GM23248 (cell line): Measurements from ENCODE around the gene ALDH4A1. TPM values are rescaled to one million over a fixed set of nuclear protein-coding genes. Genes with fewer than 3 reads are reported as not detected.
"Not testable (repeated sequence)": the region's sequence is repeated elsewhere in the genome, so short reads cannot be mapped to it uniquely, and the experiment has no call there.

Experiments
- DNase-seq: peaks from one replicate; pipeline ENCODE4 v3.0.0-alpha.2; 2015
- H2AFZ ChIP-seq: fragments of 200-600 bp; sonication (generic); 2 replicates; pipeline ENCODE4 v1.6.1; 2016; ENCODE audit warnings: antibody characterized with exemption
- H3F3A ChIP-seq: fragments of 200-600 bp; sonication (generic); 2 replicates; pipeline ENCODE4 v1.6.1; 2016; ENCODE audit warnings: mild to moderate bottlenecking, antibody characterized with exemption, mixed run types; ENCODE audit not compliant: insufficient read depth
- H3K27ac ChIP-seq: fragments of 200-600 bp; sonication (generic); 2 replicates; pipeline ENCODE4 v1.5.1; 2016; ENCODE audit warnings: mild to moderate bottlenecking
- H3K27me3 ChIP-seq: fragments of 200-600 bp; sonication (generic); replicated peaks from 2 replicates; pipeline ENCODE4 v1.6.1; 2016; ENCODE audit warnings: mild to moderate bottlenecking; ENCODE audit not compliant: insufficient read depth
- H3K36me3 ChIP-seq: fragments of 200-600 bp; sonication (generic); 2 replicates; pipeline ENCODE4 v1.6.1; 2016; ENCODE audit warnings: low read depth, mild to moderate bottlenecking
- H3K4me1 ChIP-seq: fragments of 200-600 bp; sonication (generic); 2 replicates; pipeline ENCODE4 v1.6.1; 2016; ENCODE audit warnings: mild to moderate bottlenecking; ENCODE audit not compliant: insufficient read depth
- H3K4me2 ChIP-seq: fragments of 200-600 bp; sonication (generic); one replicate; pipeline ENCODE4 v1.6.1; 2016; ENCODE audit warnings: mild to moderate bottlenecking; ENCODE audit not compliant: unreplicated experiment
- H3K4me3 ChIP-seq: fragments of 200-600 bp; sonication (generic); 2 replicates; pipeline ENCODE4 v1.5.1; 2016; ENCODE audit warnings: mild to moderate bottlenecking
- H3K79me2 ChIP-seq: fragments of 200-600 bp; sonication (generic); 2 replicates; pipeline ENCODE4 v1.6.1; 2016; ENCODE audit warnings: mild to moderate bottlenecking; ENCODE audit not compliant: insufficient read depth
- H3K9ac ChIP-seq: fragments of 200-600 bp; sonication (generic); 2 replicates; pipeline ENCODE4 v1.6.1; 2016; ENCODE audit warnings: mild to moderate bottlenecking
- H3K9me2 ChIP-seq: fragments of 200-600 bp; sonication (generic); 2 replicates; pipeline ENCODE4 v1.6.1; 2016; ENCODE audit warnings: mixed run types, mild to moderate bottlenecking, moderate library complexity; ENCODE audit not compliant: insufficient read depth
- H3K9me3 ChIP-seq: fragments of 200-600 bp; sonication (generic); one replicate; pipeline ENCODE4 v1.6.1; 2017; ENCODE audit warnings: low read depth
- H4K20me1 ChIP-seq: fragments of 200-600 bp; sonication (generic); 2 replicates; pipeline ENCODE4 v1.6.0; 2016; ENCODE audit not compliant: insufficient read depth
- EZH2 ChIP-seq: fragments of 200-600 bp; sonication (generic); IDR thresholded peaks from 2 replicates; pipeline ENCODE4 v1.6.1; 2018; ENCODE audit warnings: antibody characterized with exemption, mild to moderate bottlenecking; ENCODE audit not compliant: insufficient read depth, poor library complexity, severe bottlenecking
- EZH2phosphoT487 ChIP-seq: fragments of 200-600 bp; sonication (generic); IDR thresholded peaks from 2 replicates; pipeline ENCODE4 v1.6.1; 2018; ENCODE audit warnings: antibody characterized with exemption, moderate library complexity, mild to moderate bottlenecking, low read depth; ENCODE audit not compliant: insufficient read depth
- WGBS, 2 experiments: methylation state at CpG; one replicate each; pipeline ENCODE4 v1.1.6; 2015 to 2017; ENCODE audit warnings: low lambda C conversion rate in 2 of 2, low coverage in 1 of 2; ENCODE audit errors: missing lambda C conversion rate in 2 of 2; 5-methylcytosine and 5-hydroxymethylcytosine counted together
- in situ Hi-C: fragments of 300-500 bp; cut with MboI; formaldehyde crosslinking; loops from 2 replicates; pipeline ENCODE4 v1.15.0; 2020
- polyA plus RNA-seq: library from polyadenylated mRNA; unstranded; fragments of >200 nt; fragmentation: Nextera tagmentation; extraction: Ambion mirVana; gene quantifications from 2 replicates; pipeline ENCODE4 v1.2.1, GENCODE V29; 2016
- total RNA-seq: library from RNA; depleted of rRNA; stranded (reverse); fragments of >200 nt; shearing (Covaris generic); gene quantifications from 2 replicates; pipeline ENCODE4 v1.2.3, GENCODE V29; 2014

The ALDH4A1 gene
- total and polyA plus RNA-seq, 2 experiments from 2014 or later, result 10.9 to 13.3 TPM

DNA sequence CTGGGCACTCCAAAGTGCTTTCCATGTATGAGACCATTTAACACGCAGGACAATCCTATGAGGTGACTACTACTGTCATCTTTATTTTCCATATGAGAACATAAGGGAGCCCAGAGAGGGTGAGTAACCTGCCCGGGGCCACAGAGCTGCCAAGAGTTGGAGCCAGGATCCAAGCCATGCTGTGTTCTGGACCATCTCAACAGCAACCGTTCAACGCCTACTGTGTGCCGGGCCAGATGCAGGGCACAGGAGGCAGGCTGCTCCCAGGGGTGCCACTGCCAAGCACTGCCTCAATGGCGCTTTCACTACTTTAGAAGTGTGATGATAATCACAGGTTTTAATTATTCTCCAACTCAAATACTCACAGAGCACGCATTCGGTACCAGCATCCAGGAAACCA lies 3.8 kb downstream of the ALDH4A1 start:
- 94 to 98% methylated on average over 8 of the region's 8 CpGs for WGBS, 2 experiments
- Histone ChIP-seq H3K27ac (no peak overlapping the region), H3K36me3 (no peaks in the 10 kb centered on the region), H3K4me2 (no peak overlapping the region), H3K9me3 (no peaks in the 10 kb centered on the region), H4K20me1 (no peaks in the 10 kb centered on the region), H3K4me1 (peaks cover 9% of the 10 kb centered on the region), H3K4me3 (no peak overlapping the region), H3K27me3 (no peaks in the 10 kb centered on the region), H3K9ac (no peak overlapping the region), H3F3A (peaks cover 7% of the 10 kb centered on the region), H2AFZ (no peak overlapping the region), H3K9me2 (no peaks in the 10 kb centered on the region), H3K79me2 (no peaks in the 10 kb centered on the region)
- no peak for DNase-seq
- in situ Hi-C loops, result no loop called here
- no peak for TF ChIP-seq EZH2
- TF ChIP-seq EZH2phosphoT487, result no peak

DNA sequence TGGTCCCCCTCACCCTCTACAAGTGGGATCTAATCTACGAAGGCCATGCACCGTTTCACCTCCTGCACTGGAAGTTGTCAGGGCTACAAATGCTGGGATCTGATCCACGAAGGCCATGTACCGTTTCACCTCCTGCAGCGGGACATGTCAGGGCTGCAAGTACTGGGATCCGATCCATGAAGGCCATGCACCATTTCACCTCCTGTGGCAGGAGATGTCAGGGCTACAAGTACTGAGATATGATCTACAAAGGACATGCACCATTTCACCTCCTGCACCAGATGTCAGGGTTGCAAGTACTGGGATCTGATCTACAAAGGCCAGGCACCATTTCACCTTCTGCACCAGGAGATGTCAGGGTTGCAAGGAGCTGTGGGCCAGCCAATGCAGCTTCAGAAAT lies 7.0 kb downstream of the ALDH4A1 start:
- no peaks in the 10 kb centered on the region for H3K79me2 ChIP-seq
- H3K4me2 ChIP-seq, result no peak overlapping the region
- no peak for TF ChIP-seq EZH2
- no peak for TF ChIP-seq EZH2phosphoT487
- H3K9me2 ChIP-seq, result no peaks in the 10 kb centered on the region
- H3K9ac ChIP-seq, result no peak overlapping the region
- no peaks in the 10 kb centered on the region for H4K20me1 ChIP-seq
- WGBS, 2 experiments, result 95 to 97% methylated on average over 6 of the region's 6 CpGs
- H3K27ac ChIP-seq, result no peak overlapping the region
- 0 out of 2 replicates have a peak, but pooled peaks cover 10% of the 10 kb centered on the region for H3K4me1 ChIP-seq
- H3K9me3 ChIP-seq, result no peaks in the 10 kb centered on the region
- DNase-seq, result no peak
- H2AFZ ChIP-seq, result no peak overlapping the region
- H3K4me3 ChIP-seq, result no peak overlapping the region
- no peaks in the 10 kb centered on the region for H3K27me3 ChIP-seq
- H3F3A ChIP-seq, result no peaks in the 10 kb centered on the region
- in situ Hi-C loops, result no loop called here
- no peaks in the 10 kb centered on the region for H3K36me3 ChIP-seq

DNA sequence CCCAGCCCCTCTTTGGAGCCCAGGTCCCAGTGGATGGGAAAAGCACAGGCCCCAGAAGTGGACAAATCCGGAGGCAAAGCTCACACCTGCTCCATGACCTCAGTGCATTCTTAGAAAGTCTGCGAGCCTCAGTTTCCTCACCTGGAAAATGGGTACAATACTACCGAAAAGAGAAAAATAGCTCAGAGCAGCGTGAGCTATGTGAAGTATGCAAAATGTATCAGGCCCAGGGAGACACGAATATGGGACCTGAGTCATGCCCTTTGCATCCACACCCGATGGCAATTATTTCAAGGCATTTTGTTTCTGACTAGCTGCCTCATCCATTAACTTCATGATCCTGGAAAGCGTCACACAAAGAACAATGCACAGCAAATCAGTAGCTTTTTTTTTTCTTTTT lies 9.2 kb downstream of the ALDH4A1 start:
- H3K4me2 ChIP-seq, result no peak overlapping the region
- H3K79me2 ChIP-seq, result no peaks in the 10 kb centered on the region
- DNase-seq, result peak; percentile 25
- TF ChIP-seq EZH2phosphoT487 (no peak), EZH2 (no peak)
- H3K9me2 ChIP-seq, result no peaks in the 10 kb centered on the region
- no peaks in the 10 kb centered on the region for H3F3A ChIP-seq
- WGBS, 2 experiments, result 80 to 83% methylated on average over 7 of the region's 7 CpGs
- H3K27me3 ChIP-seq, result no peaks in the 10 kb centered on the region
- no peak overlapping the region for H3K9ac ChIP-seq
- H3K27ac ChIP-seq, result no peak overlapping the region
- in situ Hi-C loops, result no loop called here
- no peaks in the 10 kb centered on the region for H3K36me3 ChIP-seq
- H3K4me3 ChIP-seq, result no peak overlapping the region
- no peaks in the 10 kb centered on the region for H3K9me3 ChIP-seq
- no peaks in the 10 kb centered on the region for H4K20me1 ChIP-seq
- H2AFZ ChIP-seq, result no peak overlapping the region
- 0 out of 2 replicates have a peak, but pooled peaks cover 10% of the 10 kb centered on the region for H3K4me1 ChIP-seq

- H3K9me2 ChIP-seq, in situ Hi-C loops, DNase-seq, H4K20me1 ChIP-seq, H3K36me3 ChIP-seq, H2AFZ ChIP-seq, H3K9me3 ChIP-seq, H3K27ac ChIP-seq, H3K79me2 ChIP-seq, H3F3A ChIP-seq, H3K27me3 ChIP-seq, H3K9ac ChIP-seq, H3K4me2 ChIP-seq, H3K4me3 ChIP-seq: not testable (repeated sequence)
- 0 out of 2 replicates have a peak, but pooled peaks cover 10% of the 10 kb centered on the region for H3K4me1 ChIP-seq
- WGBS, 2 experiments, result 87 to 92% methylated on average over 7 of the region's 7 CpGs
Measured at GRCh38 chr1:18891858-18892257, 10.5 kb downstream of the ALDH4A1 start.

- Histone ChIP-seq H3F3A (no peaks in the 10 kb centered on the region), H3K79me2 (no peaks in the 10 kb centered on the region), H3K9me2 (no peaks in the 10 kb centered on the region), H3K9me3 (no peaks in the 10 kb centered on the region), H3K36me3 (no peaks in the 10 kb centered on the region), H3K4me3 (no peak overlapping the region), H3K4me2 (no peak overlapping the region), H4K20me1 (no peaks in the 10 kb centered on the region), H3K4me1 (peaks cover 10% of the 10 kb centered on the region; the same call in 1 of the 2 replicates), H3K27ac (no peak overlapping the region), H3K27me3 (no peaks in the 10 kb centered on the region), H2AFZ (no peak overlapping the region), H3K9ac (no peak overlapping the region)
- WGBS, 2 experiments, result 90 to 92% methylated on average over 7 of the region's 7 CpGs
- DNase-seq, result no peak
- no peak for TF ChIP-seq EZH2
- TF ChIP-seq EZH2phosphoT487, result no peak
- in situ Hi-C loops, result no loop called here
Measured at GRCh38 chr1:18891426-18891780, 11.0 kb downstream of the ALDH4A1 start.
